Midbrain (tissue), 1 donor: ENCODE data around the gene SLC2A1.

Source experiments
- DNase-seq: peaks from one replicate; lab custom pipeline; 2025; lab: John Stamatoyannopoulos, UW

Gene SLC2A1

GRCh38 chr1:42958488-42959319 lies at the start of gene SLC2A1:
Gene SLC2A1 (minus strand): TSS chr1:42958868. CDS start chr1:42958651, 217 bp downstream.
- peak; percentile 95 for DNase-seq

- no peak for DNase-seq
These were observed 48.9 kb upstream of the SLC2A1 start for GRCh38 chr1:43007377-43008114.

- DNase-seq, result no peak
These were observed 47.0 kb upstream of the SLC2A1 start for GRCh38 chr1:43005460-43006361.

- no peak for DNase-seq
These were observed 46.2 kb upstream of the SLC2A1 start for GRCh38 chr1:43004587-43005459.

- DNase-seq, result no peak
These were observed 44.1 kb upstream of the SLC2A1 start for GRCh38 chr1:43002766-43003165.

- no peak for DNase-seq
These were observed 43.4 kb upstream of the SLC2A1 start for GRCh38 chr1:43002116-43002515.

- DNase-seq, result no peak
These were observed 42.8 kb upstream of the SLC2A1 start for GRCh38 chr1:43001434-43001833.

GRCh38 chr1:43000271-43000670 lies 41.6 kb upstream of the SLC2A1 start:
- no peak for DNase-seq

- no peak for DNase-seq
These were observed 40.6 kb upstream of the SLC2A1 start for GRCh38 chr1:42999308-42999707.

- no peak for DNase-seq
These were observed 39.7 kb upstream of the SLC2A1 start for GRCh38 chr1:42998386-42998785.

- no peak for DNase-seq
These were observed 37.8 kb upstream of the SLC2A1 start for GRCh38 chr1:42996384-42996970.

GRCh38 chr1:42993502-42994136 lies 35.0 kb upstream of the SLC2A1 start:
- no peak for DNase-seq

- DNase-seq, result no peak
These were observed 33.4 kb upstream of the SLC2A1 start for GRCh38 chr1:42992054-42992571.

GRCh38 chr1:42990757-42991346 lies 32.2 kb upstream of the SLC2A1 start:
- DNase-seq, result no peak

GRCh38 chr1:42983693-42984092 lies 25.0 kb upstream of the SLC2A1 start:
- DNase-seq, result no peak

GRCh38 chr1:42983253-42983652 lies 24.6 kb upstream of the SLC2A1 start:
- DNase-seq, result no peak

GRCh38 chr1:42982641-42983040 lies 24.0 kb upstream of the SLC2A1 start:
- no peak for DNase-seq

GRCh38 chr1:42981871-42982270 lies 23.2 kb upstream of the SLC2A1 start:
- no peak for DNase-seq

- DNase-seq, result no peak
These were observed 22.7 kb upstream of the SLC2A1 start for GRCh38 chr1:42981255-42981805.
